HG02763 (cell line): ENCODE results near the gene SENP1.

Experiments
- ATAC-seq: cut with Tn5 transposase; IDR thresholded peaks from one replicate; pipeline ENCODE4 v1.9.1; 2021; ENCODE audit warnings: mild to moderate bottlenecking, moderate library complexity; ENCODE audit not compliant: unreplicated experiment

Gene SENP1

GRCh38 chr12:48038085-48038484 lies 67.8 kb downstream of the SENP1 start:
- no peak for ATAC-seq

GRCh38 chr12:48037267-48037915 lies 68.5 kb downstream of the SENP1 start:
- ATAC-seq = no peak

GRCh38 chr12:48036818-48037217 lies 69.1 kb downstream of the SENP1 start:
- no peak for ATAC-seq

GRCh38 chr12:48034835-48035805 lies 70.8 kb downstream of the SENP1 start:
- ATAC-seq = no peak

- no peak for ATAC-seq
These were observed 72.4 kb downstream of the SENP1 start for GRCh38 chr12:48033451-48033850.

- ATAC-seq = no peak
These were observed 73.3 kb downstream of the SENP1 start for GRCh38 chr12:48032597-48032996.

- no peak for ATAC-seq
These were observed 74.5 kb downstream of the SENP1 start for GRCh38 chr12:48031135-48031960.

GRCh38 chr12:48030173-48030650 lies 75.7 kb downstream of the SENP1 start:
- no peak for ATAC-seq

GRCh38 chr12:48029491-48030172 lies 76.2 kb downstream of the SENP1 start:
- no peak for ATAC-seq

- no peak for ATAC-seq
These were observed 77.1 kb downstream of the SENP1 start for GRCh38 chr12:48028541-48029431.

GRCh38 chr12:48027183-48028002 lies 78.5 kb downstream of the SENP1 start:
- no peak for ATAC-seq

- no peak for ATAC-seq
These were observed 79.6 kb downstream of the SENP1 start for GRCh38 chr12:48026060-48026827.

- no peak for ATAC-seq
These were observed 80.6 kb downstream of the SENP1 start for GRCh38 chr12:48025281-48025680.

- no peak for ATAC-seq
These were observed 81.1 kb downstream of the SENP1 start for GRCh38 chr12:48024735-48025134.

- no peak for ATAC-seq
These were observed 82.5 kb downstream of the SENP1 start for GRCh38 chr12:48023386-48023785.

- no peak for ATAC-seq
These were observed 83.0 kb downstream of the SENP1 start for GRCh38 chr12:48022676-48023385.

GRCh38 chr12:48022180-48022521 lies 83.7 kb downstream of the SENP1 start:
- no peak for ATAC-seq
